GM10847 (cell line): ENCODE measurements around the gene TMEM273.

Experiments
- POLR2A ChIP-seq: IDR thresholded peaks from 2 replicates; pipeline ENCODE4 v1.6.1; 2011; ENCODE audit not compliant: insufficient read length; ENCODE audit errors: extremely low read depth

TMEM273 gene

GRCh38 chr10:49173853-49174252 is 14.3 kb downstream of the TMEM273 start:
- TF ChIP-seq POLR2A = no peak

- no peak for TF ChIP-seq POLR2A
These were observed 14.9 kb downstream of the TMEM273 start for GRCh38 chr10:49173201-49173772.

- no peak for TF ChIP-seq POLR2A
These were observed 15.4 kb downstream of the TMEM273 start for GRCh38 chr10:49172777-49173132.

GRCh38 chr10:49172061-49172776 is 16.0 kb downstream of the TMEM273 start:
- no peak for TF ChIP-seq POLR2A

GRCh38 chr10:49171326-49172060 is 16.7 kb downstream of the TMEM273 start:
- no peak for TF ChIP-seq POLR2A

- TF ChIP-seq POLR2A = no peak
These were observed 17.4 kb downstream of the TMEM273 start for GRCh38 chr10:49170632-49171325.

- no peak for TF ChIP-seq POLR2A
These were observed 18.4 kb downstream of the TMEM273 start for GRCh38 chr10:49169776-49170175.

- TF ChIP-seq POLR2A = no peak
These were observed 19.2 kb downstream of the TMEM273 start for GRCh38 chr10:49168831-49169500.

GRCh38 chr10:49168171-49168540 is 20.0 kb downstream of the TMEM273 start:
- TF ChIP-seq POLR2A = no peak

GRCh38 chr10:49167425-49168170 is 20.6 kb downstream of the TMEM273 start:
- TF ChIP-seq POLR2A = no peak

GRCh38 chr10:49166484-49167400 is 21.4 kb downstream of the TMEM273 start:
- no peak for TF ChIP-seq POLR2A

GRCh38 chr10:49165821-49166483 is 22.2 kb downstream of the TMEM273 start:
- no peak for TF ChIP-seq POLR2A

GRCh38 chr10:49165259-49165658 is 22.9 kb downstream of the TMEM273 start:
- TF ChIP-seq POLR2A = no peak
